Measurements from ENCODE around the gene KLHL36.
A peak's percentile ranks its signal among the peaks of the same experiment; 100 is the strongest.

KLHL36 gene

DNA sequence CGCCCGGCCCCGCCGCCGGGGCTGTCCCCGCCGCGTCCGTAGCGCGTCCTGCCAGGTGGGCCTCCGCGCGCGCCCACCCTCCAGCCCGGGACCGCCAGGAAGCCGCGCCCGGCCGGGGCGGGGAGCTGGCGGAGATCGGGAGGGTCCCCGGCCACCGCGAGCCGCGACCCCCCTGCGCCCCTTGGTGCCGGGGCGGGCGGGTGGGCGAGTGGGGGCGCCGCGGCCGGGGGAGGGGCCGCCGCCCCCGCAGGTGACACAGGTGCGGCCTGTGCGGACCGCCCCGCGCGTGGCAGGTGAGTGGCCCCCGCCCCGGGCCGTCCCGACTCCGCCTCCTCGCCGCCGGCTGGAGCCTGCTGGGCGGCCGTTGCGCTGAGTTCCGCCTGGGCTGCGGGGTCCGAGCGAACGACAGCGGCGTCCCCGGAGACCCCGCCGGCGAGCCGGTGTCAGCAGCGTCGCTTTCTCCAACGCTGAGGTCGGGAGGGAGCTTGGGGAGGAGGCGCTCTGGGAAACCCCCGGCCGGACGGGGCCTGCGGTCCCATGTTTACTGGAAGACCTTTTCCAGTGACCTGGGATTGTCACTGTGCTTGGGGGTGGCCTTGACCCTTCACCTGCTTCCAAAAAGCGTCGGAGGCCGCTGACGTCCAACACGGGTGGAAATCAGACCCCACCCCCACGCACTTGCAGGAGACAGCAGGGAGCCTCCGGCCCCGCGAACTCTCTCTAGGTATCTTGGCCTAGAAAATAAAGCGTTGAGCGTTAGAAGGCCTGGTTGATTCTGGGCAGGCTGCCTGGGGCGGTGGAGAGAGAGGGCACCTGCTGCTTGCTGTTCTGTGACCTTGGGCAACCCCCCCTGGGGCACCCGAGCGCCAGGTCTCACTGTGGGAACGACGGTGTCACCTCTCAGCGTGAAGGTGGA is 542 bp downstream of the KLHL36 start:
- DNase-seq, result peak; percentile 38

DNA sequence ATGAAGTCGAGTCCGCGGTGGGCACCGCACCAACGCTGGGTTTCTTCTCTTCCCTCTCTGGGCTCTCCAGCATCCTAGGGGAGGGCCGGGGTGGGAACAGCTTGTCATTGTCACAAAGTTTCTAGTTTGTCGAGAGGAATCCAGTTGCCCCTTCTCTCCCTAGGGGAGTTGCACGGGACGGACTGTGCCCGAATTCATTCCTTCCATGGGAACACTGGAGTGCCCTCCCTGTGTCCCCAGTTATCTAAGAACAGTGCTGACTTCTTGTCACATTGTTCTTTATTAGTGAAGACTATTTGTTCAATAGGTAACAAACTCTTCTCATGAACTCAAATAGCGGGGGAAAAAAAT is 1.2 kb downstream of the KLHL36 start:
- no peak for DNase-seq

DNA sequence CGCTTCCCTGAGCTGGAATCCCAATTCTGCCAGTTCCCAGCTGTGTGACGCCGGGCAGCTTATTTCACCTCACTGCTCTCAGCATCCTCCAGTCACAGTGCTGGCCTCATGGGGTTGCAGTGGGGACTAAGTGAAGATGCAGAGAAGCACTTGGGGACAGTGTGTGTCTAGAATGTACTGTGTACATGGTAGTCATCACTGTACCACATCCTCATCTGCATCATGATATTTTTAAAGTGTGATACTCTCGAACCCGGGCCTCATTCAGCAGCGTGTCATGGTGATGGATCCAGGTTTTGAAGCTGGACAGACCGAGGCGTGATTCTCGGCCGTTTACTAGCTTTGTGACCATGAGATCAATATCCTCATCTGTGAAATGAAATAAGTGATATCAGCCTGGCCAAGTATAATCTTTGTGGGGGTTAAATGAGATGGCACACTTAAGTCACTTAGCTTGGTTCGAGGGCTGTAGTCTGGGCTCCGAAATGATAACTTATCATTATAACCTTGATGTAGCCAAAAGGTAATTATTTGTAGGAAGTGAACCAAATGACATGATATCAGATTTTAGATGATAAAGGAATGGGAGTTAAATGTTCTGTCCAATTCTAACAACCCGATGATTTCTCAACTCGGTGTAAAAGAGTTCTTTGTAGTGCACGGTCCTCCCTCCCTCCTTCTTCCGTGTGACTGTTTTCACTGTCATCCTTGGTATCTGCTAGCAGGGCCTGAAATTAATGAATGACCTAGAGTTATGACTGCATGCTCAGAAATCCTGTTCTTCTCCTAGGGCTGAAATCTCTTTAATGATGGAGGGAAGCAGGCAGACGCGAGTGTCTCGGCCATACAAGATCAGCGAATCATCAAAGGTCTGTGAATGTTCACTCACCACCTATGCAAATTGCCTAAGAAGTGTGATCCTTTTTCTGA is 2.0 kb downstream of the KLHL36 start:
- no peak for DNase-seq

DNA sequence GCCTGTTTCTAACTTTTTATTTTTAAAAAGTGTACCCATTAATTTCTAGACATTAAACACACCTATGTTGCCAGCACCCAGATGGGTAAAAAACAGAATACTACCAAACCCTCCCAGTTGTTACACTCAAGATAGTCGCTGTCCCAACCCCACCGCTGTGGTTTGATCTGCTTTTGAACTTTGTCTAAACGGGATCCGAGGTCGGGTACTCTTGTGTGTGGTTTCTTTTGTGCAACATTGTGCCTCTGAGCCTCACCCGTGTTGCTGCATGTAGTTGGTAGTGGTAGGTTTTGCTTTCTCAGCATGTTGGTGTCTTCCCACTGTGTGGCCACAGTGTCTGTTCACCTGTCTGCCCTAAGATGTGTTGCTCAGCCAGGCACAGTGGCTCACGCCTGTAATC is 4.3 kb downstream of the KLHL36 start:
- DNase-seq, result no peak

DNA sequence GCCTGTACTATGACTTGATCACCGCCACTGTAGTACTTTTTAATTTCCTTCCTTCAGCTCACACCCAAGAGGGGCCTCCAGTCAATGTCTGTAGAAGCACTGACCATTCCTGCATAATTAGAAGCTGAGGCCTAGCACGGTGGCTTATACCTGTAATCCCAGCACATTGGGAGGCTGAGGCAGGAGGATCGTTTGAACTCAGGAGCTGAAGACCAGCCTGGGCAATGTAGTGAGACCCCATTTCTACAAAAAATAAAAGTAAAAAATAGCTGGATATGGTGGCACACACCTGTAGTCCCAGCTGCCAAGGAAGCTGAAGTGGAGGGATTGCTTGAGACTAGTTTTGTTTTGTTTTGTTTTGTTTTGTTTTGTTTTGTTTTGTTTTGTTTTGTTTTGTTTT is 5.9 kb downstream of the KLHL36 start:
- DNase-seq, result no peak

DNA sequence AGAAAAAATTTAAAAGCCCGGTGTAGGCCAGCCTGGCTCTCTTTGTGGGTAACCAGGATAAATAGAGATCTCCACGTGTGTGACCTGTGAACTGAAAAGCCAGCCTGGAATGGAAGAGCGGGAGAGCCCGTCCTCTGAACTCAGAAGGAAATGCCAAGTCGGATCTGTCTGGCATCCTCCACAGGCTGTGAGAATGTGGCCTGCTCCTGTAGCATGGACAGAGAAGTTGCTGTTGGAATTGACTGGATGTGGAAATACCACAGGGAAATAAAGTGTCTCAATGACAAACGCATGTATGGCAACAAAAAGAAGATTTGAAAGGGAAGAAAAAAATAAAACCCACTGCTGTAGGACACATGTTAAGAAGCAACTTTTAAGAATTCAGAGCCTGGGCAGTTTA is 6.7 kb downstream of the KLHL36 start:
- no peak for DNase-seq

DNA sequence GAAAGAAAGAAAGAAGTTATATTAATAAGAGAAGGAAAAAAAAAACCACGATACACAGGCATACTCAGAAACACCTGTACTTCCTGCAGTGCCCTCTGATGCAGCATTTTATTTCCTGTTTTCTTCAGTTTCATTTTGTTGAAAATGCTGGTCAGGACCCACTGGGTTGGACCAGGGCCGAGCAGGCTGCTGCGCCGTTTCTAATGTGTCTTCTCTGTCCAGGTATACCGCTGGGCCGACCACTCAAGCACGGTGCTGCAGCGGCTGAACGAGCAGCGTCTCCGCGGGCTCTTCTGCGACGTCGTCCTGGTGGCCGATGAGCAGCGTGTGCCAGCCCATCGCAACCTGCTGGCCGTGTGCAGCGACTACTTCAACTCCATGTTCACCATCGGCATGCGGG is 8.3 kb downstream of the KLHL36 start:
- no peak for DNase-seq

DNA sequence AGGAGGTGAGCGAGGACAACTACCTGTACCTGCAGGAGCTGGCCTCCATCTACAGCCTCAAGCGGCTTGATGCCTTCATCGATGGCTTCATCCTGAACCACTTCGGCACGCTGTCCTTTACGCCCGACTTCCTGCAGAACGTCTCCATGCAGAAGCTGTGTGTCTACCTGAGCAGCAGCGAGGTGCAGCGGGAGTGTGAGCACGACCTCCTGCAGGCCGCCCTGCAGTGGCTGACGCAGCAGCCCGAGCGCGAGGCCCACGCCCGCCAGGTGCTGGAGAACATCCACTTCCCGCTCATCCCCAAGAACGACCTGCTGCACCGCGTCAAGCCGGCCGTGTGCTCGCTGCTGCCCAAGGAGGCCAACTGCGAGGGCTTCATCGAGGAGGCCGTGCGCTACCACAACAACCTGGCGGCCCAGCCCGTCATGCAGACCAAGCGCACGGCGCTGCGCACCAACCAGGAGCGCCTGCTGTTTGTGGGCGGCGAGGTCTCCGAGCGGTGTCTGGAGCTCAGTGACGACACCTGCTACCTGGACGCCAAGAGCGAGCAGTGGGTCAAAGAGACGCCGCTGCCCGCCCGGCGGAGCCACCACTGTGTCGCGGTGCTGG is 9.0 kb downstream of the KLHL36 start:
- no peak for DNase-seq

DNA sequence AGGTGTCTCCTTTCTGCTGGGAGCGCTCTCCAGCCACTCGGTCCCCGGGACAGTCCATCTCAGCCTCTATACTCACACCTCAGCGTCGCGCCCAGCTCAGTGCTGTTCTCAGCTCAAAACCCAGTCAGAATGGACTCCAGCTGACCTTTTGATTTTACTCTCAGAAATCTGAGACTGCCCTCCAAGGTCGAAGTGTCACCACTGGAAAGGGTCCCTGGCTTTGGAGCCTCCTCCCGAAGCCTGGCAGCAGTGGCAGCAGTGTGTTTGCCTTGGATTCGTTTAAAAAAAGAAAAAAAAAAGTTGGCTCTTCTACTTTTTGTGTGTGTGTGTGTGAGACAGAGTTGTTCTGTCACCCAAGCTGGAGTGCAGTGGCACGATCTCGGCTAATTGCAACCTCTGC is 10.4 kb downstream of the KLHL36 start:
- DNase-seq, result no peak

DNA sequence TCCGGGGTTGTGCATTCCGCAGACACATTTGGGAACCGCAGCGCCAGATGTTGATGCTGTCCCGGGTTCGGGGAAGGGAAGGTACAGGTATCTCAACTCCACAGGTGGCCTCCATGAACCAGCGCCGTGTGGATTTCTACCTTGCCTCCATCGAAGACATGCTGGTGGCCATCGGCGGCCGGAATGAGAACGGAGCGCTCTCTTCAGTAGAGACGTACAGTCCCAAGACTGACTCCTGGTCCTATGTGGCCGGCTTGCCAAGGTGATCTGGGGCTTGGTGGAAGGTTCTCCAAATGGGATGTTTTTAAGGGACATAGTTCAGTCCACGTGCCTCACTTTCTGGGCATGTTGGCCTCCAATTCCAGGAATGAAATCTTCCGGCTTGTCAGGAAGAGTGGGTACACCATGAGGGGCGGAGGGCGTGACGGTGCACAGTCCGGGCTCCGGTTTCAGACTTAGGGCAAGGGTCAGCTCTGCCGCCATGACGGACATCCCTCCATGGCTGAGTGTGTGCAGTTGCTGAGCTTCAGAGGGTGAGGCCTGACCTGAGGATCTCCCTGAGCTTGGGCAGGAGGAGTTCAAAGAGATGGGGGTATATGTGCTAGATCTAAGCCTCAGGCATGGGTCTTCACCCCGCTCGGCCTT is 11.5 kb downstream of the KLHL36 start:
- DNase-seq, result no peak

DNA sequence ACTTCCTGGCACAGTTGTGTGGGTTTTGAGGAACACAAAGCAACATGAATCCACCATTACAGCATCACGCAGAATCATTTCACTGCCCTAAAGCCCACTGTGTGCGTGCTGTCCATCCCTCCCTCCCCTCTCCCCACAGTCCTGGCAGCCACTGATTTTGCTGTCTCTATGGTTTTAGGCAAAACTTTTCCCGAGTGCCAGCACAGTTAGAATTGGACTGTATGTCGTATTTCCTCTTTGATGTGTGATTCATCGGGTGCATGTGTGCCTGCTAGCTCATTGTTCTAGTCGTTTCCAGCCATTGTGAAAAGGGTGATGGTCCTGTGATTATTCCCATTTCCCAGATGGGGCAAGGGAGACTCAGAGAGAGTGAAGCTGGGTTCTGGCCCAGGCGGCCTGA is 12.7 kb downstream of the KLHL36 start:
- no peak for DNase-seq

DNA sequence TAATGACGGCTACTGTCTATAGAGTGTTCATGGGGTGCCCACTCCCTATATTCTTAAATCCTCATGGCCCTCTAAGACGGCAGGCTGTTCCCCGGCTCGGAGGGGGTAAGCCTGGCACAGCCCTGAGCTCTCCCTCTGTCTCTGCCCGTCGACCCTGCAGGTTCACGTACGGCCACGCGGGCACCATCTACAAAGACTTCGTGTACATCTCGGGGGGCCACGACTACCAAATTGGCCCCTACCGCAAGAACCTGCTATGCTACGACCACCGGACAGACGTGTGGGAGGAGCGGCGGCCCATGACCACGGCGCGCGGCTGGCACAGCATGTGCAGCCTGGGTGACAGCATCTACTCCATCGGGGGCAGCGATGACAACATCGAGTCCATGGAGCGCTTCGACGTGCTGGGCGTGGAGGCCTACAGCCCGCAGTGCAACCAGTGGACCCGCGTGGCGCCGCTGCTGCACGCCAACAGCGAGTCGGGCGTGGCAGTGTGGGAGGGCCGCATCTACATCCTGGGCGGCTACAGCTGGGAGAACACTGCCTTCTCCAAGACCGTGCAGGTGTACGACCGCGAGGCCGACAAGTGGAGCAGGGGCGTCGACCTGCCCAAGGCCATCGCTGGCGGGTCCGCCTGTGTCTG is 13.2 kb downstream of the KLHL36 start:
- no peak for DNase-seq

DNA sequence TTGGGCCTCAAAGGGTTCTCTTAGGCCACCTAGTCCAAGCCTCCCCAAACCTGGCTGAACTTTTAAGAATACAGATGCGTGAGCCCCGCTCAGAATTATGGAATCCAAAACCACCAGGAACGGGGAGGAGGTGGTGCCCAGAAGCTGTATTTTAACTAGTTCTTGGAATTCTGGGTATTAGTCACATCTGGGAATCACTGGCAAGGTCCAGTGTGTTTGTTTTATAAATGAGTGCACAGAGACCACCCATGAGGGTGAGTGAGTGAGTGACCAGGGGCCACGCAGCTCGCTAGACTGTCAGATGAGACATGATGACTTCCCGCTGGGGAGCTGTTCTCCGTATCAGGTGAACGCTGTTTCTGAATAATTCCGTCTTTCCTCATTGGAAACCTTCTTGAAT is 14.2 kb downstream of the KLHL36 start:
- DNase-seq, result no peak

DNA sequence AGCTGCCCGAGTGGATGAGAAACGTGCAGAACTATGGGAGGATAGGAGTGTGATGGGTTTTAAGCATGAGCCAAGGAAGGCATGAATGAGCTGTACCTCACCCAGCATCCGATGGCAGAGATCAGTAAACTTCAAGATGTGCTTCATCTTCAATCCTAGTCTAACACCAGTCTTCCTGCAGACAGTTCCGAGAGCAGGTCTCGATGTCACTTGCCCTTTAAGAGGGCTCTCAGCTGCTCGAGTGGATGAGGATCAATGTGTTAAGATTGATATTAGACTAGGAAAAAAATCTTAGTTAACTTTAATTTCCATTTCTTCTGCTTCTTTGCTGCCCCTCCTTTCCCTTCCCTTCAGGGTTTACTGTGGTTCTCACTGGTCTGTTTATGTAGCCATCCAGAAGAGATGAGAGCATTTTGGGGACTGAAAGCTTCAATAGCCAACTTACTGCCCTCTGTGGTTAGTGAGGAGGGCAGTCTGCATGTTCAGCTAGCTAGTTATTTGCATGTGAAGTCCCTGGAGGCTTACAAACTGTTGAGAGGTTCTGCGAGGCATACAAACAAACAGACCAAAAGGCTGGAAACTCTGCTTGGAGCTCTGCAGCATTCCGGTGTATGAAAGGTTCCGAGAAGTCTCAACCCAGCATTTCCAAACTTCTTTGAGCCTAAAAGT is 15.3 kb downstream of the KLHL36 start:
- no peak for DNase-seq

DNA sequence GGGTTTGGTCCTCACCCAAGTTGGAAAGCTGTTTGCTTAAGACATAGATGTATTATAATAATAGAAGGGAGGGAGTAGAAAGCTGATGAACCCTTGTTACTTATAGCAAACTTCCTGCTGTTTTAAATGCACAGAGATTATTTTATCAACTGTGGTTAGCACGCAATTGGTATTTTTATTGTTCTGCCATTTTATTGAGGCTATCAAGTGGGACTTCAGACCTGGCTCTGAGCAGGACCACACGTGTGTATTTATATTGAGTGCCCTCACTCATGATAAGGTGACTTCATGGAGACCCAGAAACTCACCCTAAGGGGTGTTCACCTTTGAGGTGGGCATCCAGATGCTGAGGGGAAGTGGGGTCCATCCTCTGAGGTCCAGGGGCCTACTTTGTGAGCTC is 17.0 kb downstream of the KLHL36 start:
- DNase-seq, result no peak

DNA sequence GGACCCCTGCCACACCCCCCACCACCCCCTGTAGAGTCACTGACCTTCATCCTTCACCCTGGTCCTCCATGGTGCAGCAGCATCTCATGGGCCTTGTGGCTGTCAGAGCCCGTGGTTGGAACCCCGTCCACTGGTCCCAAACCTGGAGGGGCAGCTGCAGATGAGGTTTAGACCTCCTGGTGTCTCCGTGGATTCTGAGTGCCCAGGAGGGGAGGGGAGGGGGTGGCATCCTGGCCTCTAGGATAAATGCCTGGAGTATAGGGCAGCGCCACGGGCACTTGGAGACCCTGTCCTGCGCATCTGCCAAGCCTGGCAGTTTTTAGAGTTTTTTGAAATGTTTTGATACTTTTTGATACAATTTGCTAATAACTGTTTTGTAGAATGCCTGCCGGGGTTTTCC is 17.5 kb downstream of the KLHL36 start:
- no peak for DNase-seq

DNA sequence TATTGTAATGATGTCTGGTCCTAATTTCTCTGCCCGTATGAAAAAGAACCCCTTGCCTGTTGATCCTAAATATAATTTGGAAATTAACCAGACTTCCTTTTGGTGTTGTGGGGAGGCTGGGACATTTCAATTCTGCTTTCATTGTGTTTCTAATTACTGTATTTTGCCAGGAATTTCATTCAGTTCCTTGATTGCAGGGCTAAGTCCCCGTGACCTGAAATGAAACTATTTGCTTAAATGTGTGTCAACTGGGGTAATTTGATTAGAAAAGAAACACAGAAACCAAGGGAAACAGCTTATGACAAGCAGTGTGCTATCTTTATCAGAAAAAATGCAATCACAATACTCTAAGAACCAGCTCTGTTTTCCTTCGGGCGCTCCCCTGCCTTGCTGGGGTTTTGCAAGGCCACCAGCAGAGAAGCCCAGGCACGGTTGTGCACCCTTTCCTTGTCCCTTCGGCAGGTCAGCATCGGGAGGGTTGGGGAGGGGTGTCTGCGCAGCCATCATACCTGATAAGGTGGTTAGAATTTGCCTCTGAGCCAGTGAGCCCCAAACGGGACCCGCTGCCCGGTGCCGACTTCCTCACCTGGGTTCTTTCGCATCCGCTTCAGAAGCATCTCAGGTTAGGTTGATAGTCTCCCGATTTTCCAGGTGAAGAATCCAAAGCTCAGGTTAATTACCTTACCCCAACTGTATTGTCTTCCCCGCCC is 19.4 kb downstream of the KLHL36 start:
- no peak for DNase-seq

DNA sequence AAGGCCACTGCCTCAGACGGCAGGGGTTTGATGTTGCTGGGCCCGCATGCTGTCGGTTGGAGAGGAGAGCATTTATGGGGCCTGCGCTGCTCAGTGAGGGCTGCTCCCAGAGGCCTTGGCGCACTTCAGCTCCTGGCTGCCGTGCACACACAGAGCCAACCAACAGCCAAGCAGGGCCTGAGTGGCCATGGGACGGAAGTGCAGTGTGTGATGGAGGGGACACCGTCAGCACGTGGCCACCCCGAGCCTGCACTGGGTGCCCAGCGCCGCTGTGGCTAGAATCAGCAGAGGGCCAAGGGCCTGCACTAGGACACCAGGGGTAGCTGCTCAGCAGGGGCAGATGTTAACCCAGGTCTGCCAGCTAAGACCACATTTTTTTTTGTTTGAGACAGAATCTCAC is 21.8 kb downstream of the KLHL36 start:
- no peak for DNase-seq

DNA sequence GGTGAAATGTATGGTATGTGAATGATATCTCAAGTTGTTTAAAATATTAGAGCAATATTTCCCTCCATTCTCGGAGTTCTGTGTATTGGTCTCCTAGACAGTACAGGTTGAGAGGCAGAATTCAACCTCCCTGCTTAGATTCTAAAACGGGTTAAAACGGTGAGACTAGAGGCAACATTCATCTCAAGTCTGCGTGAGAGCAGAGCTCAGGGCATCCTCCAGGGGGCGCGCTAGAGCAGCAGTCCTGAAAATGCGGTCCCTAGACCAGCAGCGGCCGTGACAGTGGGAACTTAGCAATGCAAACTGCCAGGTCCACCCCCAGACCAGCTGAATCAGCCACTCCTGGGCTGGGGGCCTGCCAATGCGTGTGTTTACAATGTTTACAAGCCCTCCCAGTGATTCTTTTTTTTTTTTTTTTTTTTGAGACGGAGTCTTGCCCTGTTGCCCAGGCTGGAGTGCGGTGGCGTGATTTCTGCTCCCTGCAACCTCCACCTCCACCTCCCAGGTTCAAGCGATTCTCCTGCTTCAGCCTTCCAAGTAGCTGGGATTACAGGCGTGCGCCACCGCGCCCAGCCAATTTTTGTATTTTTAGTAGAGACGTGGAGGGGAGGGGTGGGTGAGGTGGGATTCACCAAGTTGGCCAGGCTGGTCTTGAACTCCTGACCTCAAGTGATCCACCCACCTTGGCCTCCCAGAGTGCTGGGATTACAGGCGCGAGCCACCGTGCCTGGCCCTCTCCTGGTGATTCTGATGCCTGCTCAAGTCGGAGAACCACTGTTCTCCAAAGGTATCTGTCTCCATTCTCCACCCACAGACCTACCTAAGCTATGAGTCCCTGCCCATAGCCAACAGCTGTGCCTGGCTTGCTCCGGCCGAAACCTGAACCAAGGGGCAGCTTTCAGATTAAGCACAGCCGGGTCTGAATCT is 24.2 kb downstream of the KLHL36 start:
- peak; percentile 88 for DNase-seq

DNA sequence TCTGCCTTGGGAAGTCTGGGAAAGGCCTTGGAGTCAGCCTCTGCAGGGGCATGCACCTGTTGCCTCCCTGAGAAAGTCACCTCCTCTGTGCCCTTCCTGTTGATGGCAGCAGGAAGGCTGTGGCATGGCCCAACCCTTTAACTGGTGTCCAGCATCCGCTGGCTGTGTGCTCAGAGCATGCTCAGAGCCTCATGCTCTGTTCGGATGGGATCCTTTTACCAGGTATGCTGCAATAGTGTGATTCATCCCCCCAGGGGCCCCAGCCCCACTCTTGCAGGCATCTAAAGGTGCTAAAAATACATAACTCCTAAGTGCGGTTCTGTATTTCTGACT is 24.9 kb downstream of the KLHL36 start:
- DNase-seq, result no peak
